T-cell (primary cell): ENCODE measurements around the gene AEN. TPM values are rescaled to one million over a fixed set of nuclear protein-coding genes. Genes with fewer than 3 reads are reported as not detected.
"Not testable (repeated sequence)": the region's sequence is repeated elsewhere in the genome, so short reads cannot be mapped to it uniquely, and the experiment has no call there.

Source experiments
- ATAC-seq, 4 experiments: fragments of 200-7000 bp in 3 of 4; fragments of 150-1000 bp in 1 of 4; cut with Tn5 transposase; replicated peaks in 1 of 4; 1 replicate in 3 of 4; 2 replicates in 1 of 4; pipeline ENCODE4 v1.10.0; 2021; ENCODE audit warnings: moderate library complexity in 3 of 4, mild to moderate bottlenecking in 2 of 4, moderate number of reproducible peaks in 1 of 4
- CTCF ChIA-PET, 2 donors: fragments of 300-600 bp; sonication (Branson Sonifier 250); formaldehyde crosslinking; loops; one replicate each; lab custom pipeline; 2022; ENCODE audit warnings: antibody characterized with exemption in 2 of 2; lab: Charles Lee
- POLR2A ChIA-PET, 2 donors: fragments of 300-600 bp; sonication (Branson Sonifier 250); formaldehyde crosslinking; loops; one replicate each; lab custom pipeline; 2022; ENCODE audit warnings: antibody characterized with exemption in 2 of 2; lab: Charles Lee
- DNase-seq, 35 experiments: peaks; one replicate each; pipeline versions ENCODE4 v3.0.0 to v3.0.0-alpha.2; 2013 to 2023
- H3K27ac ChIP-seq: one replicate; pipeline ENCODE4 v1.5.1; 2013; ENCODE audit warnings: low read length
- H3K27me3 ChIP-seq, 2 experiments: replicated peaks in 1 of 2; 1 replicate in 1 of 2; 2 replicates in 1 of 2; pipeline versions ENCODE4 v1.6.1 to v1.7.0; 2013; ENCODE audit warnings: low read length in 1 of 2, mixed read lengths in 1 of 2; ENCODE audit not compliant: control insufficient read depth in 2 of 2, insufficient read depth in 2 of 2; ENCODE audit errors: extremely low read depth in 1 of 2
- H3K36me3 ChIP-seq, 2 donors: 1 replicate in 1 of 2; 2 replicates in 1 of 2; pipeline versions ENCODE4 v1.6.1 to v1.7.0; 2013; ENCODE audit warnings: low read length in 1 of 2; ENCODE audit not compliant: control insufficient read depth in 2 of 2, insufficient read depth in 1 of 2; ENCODE audit errors: extremely low read depth in 1 of 2
- H3K4me1 ChIP-seq, 2 experiments: 1 replicate in 1 of 2; 2 replicates in 1 of 2; pipeline versions ENCODE4 v1.6.1 to v1.7.0; 2013; ENCODE audit warnings: low read length in 2 of 2, mixed read lengths in 1 of 2; ENCODE audit not compliant: insufficient read depth in 2 of 2, control insufficient read depth in 1 of 2; ENCODE audit errors: extremely low read depth in 1 of 2
- H3K4me3 ChIP-seq, 2 donors: 1 replicate in 1 of 2; 2 replicates in 1 of 2; pipeline versions ENCODE4 v1.5.1 to v1.7.0; 2013; ENCODE audit warnings: mild to moderate bottlenecking in 2 of 2, low read length in 1 of 2, moderate library complexity in 1 of 2; ENCODE audit not compliant: control insufficient read depth in 1 of 2; ENCODE audit errors: extremely low read depth in 1 of 2
- H3K9me3 ChIP-seq: 2 replicates; pipeline ENCODE4 v1.7.0; 2013
- H3K27ac Mint-ChIP-seq, 2 donors: one replicate each; pipeline ENCODE4 v1.8.0; 2020 to 2021; ENCODE audit warnings: mild to moderate bottlenecking in 2 of 2, mixed read lengths in 2 of 2
- H3K27me3 Mint-ChIP-seq, 2 donors: one replicate each; pipeline ENCODE4 v1.8.0; 2021 to 2022; ENCODE audit warnings: mixed read lengths in 2 of 2
- H3K36me3 Mint-ChIP-seq: one replicate; pipeline ENCODE4 v1.8.0; 2021; ENCODE audit warnings: mixed read lengths
- H3K4me1 Mint-ChIP-seq, 3 donors: one replicate each; pipeline ENCODE4 v1.8.0; 2020 to 2022; ENCODE audit warnings: mixed read lengths in 3 of 3, mild to moderate bottlenecking in 1 of 3
- H3K4me3 Mint-ChIP-seq, 3 donors: one replicate each; pipeline ENCODE4 v1.8.0; 2020 to 2022; ENCODE audit warnings: mild to moderate bottlenecking in 3 of 3, mixed read lengths in 3 of 3, moderate library complexity in 3 of 3
- H3K9me3 Mint-ChIP-seq, 3 donors: one replicate each; pipeline ENCODE4 v1.8.0; 2020 to 2022; ENCODE audit warnings: mixed read lengths in 3 of 3
- WGBS: methylation state at CpG from one replicate; pipeline ENCODE4 v1.1.5; 2013; ENCODE audit warnings: missing lambda C conversion rate; ENCODE audit not compliant: insufficient coverage; 5-methylcytosine and 5-hydroxymethylcytosine counted together
- total RNA-seq, 35 experiments: library from RNA in 6 of 35; stranded (reverse) in 6 of 35; fragments of 120-200 nt in 1 of 35; gene quantifications; one replicate each; pipeline versions ENCODE4 v1.2.1 to v1.2.4 and lab custom pipeline; 2013 to 2026

Gene AEN
- total RNA-seq, 5 donors from 2014 or later (not counting 1 experiment from before 2014, with no cell fraction given) = 31.1 to 69.2 (median 51.5) TPM

DNA sequence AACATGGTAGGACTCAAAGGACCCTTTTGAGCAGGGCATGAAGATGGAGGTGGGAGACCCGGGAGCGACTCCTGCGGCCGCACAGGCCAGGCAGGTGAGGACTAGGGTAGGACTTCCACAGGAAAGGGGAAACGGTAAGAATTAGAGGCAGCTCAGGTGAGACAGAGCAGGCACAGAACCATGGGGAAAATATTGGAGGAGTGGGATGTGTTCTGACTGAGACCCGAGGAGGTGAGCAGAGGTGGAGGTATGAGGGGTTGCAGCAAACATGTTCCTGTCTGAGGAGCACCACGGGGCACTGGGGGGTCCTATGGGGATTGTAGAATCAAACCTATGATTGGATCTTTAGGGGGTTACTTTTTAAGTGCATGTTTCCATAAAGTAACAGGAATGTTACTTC, 16.3 kb downstream of the AEN start:
- Mint-ChIP-seq H3K4me1 (peaks cover 84 to 90% (median 86%) of the 10 kb centered on the region in 3 donors), H3K27me3 (no peaks in the 10 kb centered on the region), H3K4me3 (peak overlapping the region; percentile 81 to 90 (median 83)), H3K9me3 (no peaks in the 10 kb centered on the region), H3K36me3 (peaks cover 27% of the 10 kb centered on the region), H3K27ac (peak overlapping the region; percentile 93 to 97)
- peak overlapping the region; percentile 53 to 67 for H3K4me3 ChIP-seq
- H3K9me3 ChIP-seq = no peaks in the 10 kb centered on the region
- ChIA-PET CTCF (no interaction called here), POLR2A (interaction anchor here (1.2 to 2.6 kb wide), 3 partner anchors 9 to 12 kb away, joined by 4 to 41 read pairs (median 14); no protein-coding TSS in a partner anchor)
- 70% methylated on average over 6 of the region's 7 CpGs for WGBS
- peak overlapping the region; percentile 98 for H3K27ac ChIP-seq
- no peaks in the 10 kb centered on the region for H3K27me3 ChIP-seq
- no peak for DNase-seq
- peaks cover 58 to 92% of the 10 kb centered on the region in 2 experiments for H3K4me1 ChIP-seq
- peaks cover 0 to 11% of the 10 kb centered on the region in 2 donors for H3K36me3 ChIP-seq
- ATAC-seq = no peak

DNA sequence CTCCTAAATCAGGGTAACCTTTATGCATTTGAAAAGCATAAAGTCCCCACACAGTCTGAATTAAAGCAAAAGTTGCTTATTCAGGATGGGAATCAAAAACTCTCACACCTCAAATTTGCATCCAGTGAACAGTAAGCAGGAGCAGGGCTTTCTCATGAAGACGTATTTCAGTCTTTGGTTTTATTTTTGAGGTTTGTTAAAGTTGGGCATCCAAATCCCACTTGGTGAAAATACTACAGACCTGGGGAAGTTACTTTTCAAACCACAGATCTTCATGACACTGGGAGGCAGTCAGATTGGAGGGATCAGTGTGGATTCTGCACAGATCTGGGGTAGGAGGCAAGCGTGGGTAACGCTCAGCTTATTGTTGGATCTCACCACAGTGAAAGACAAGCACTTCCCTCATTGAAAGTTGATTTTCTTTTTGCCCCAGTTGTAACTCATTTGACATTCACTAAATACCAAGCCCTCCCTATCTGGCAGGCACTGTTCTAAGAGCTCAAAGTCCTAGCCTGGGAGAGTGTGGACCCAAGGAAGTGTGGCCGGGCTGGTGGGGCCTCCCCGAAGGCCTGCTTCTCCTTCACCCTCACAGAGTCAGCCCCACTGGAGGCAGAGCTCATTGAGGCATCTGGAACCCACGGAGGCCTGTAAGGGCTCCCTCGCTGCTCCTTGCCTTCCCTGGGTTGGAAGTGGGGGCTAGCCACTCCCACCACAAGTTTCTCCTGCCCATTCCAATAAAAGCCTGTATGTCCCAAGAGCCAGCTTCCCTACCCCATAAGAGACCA, 16.9 kb downstream of the AEN start:
- no peak for ATAC-seq
- Mint-ChIP-seq H3K36me3 (peaks cover 23% of the 10 kb centered on the region), H3K27ac (peak overlapping the region; percentile 93 to 97), H3K4me1 (peaks cover 82 to 89% (median 83%) of the 10 kb centered on the region in 3 donors), H3K27me3 (no peaks in the 10 kb centered on the region), H3K9me3 (no peaks in the 10 kb centered on the region), H3K4me3 (peak overlapping the region; percentile 81 to 90 (median 83))
- peak overlapping the region; percentile 37 to 53 for H3K4me3 ChIP-seq
- H3K36me3 ChIP-seq = peaks cover 0 to 15% of the 10 kb centered on the region in 2 donors
- peaks cover 58 to 92% of the 10 kb centered on the region in 2 experiments for H3K4me1 ChIP-seq
- ChIA-PET CTCF (interaction anchor here (0.5 to 1.7 kb wide), 13 partner anchors 11 to 267 kb away, joined by 3 to 17 read pairs (median 4); no protein-coding TSS in a partner anchor), POLR2A (interaction anchor here (0.5 to 1.9 kb wide), 11 partner anchors 10 to 1933 kb away, joined by 3 to 41 read pairs (median 4); partner anchors contain the start of gene ABHD2 (in 1 of the 2))
- H3K27ac ChIP-seq = peak overlapping the region; percentile 98
- WGBS = no CpG with 5 or more reads among the region's 7 CpGs
- no peaks in the 10 kb centered on the region for H3K27me3 ChIP-seq
- no peaks in the 10 kb centered on the region for H3K9me3 ChIP-seq
- peak in 2 of 35 experiments; percentile 32 to 49 for DNase-seq

DNA sequence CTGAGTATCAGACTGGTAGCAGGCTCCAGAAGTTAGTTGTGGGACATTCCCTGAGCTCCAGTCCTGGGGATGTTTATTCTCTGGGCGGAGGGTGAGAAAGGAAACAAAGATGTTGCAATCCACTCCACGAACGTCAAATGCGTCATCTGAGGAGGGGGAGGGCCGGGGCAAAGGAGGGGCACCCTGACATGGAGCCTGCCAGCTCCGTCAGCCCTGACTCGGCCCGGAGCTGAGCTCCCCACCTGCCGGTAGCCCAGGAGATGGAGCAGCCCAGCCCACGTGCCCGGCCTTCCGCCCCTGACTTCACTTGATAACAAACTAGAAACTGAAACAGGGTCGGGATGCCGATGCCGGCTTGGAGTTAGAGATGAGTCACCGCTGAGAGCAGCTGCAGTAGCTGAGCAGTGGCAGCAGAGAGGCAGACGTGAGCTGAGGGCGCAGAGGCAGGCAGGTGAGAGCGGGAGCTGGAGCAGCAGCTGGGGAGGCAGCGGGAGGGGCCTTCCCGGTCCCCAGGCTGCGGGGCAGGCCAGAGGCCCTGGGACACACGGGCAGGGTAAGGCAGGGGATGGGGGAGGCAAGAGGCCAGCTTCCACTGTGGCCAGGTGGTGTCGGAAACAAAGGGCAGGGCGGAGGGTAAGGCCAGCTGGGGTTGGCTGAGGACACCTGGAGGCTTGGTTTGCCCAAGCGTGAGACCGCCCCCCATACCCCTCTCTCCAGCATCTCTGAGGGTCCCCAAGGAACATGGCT, 17.7 kb downstream of the AEN start, which contains the start of gene ISG20:
Gene ISG20, plus strand, starts transcription at position 391 of the 747 bp plus-strand sequence. Its CDS starts 351 bp downstream, at position 742.
- under 1% methylated on average over 21 of the region's 27 CpGs for WGBS
- H3K9me3 ChIP-seq = no peaks in the 10 kb centered on the region
- CTCF ChIA-PET = interaction anchor here (0.5 to 1.7 kb wide), 14 partner anchors 10 to 375 kb away, joined by 3 to 17 read pairs (median 4); no protein-coding TSS in a partner anchor

DNA sequence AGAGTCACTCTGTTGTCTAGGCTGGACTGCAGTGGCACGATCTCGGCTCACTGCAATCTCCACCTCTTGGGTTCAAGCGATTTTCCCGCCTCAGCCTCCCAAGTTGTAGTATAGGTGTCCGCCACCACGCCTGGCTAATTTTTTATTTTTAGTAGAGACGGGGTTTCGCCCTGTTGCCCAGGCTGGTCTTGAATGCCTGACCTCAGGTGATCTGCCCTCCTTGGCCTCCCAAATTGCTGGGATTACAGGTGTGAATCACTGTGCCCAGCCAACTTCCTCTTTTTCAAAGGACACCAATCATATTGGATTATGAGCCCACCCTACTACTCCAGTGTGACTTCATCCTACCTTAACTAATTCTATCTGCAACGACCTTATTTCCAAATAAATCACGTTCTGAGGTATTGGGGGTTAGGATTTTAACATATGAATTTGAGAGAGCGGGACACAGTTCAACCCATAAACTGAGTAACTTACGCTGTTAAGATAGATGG, 20.9 kb downstream of the AEN start:
- H3K4me3 ChIP-seq = no peak overlapping the region
- DNase-seq (no peak), ATAC-seq (no peak)
- peaks cover 36 to 93% of the 10 kb centered on the region in 2 experiments for H3K4me1 ChIP-seq
- H3K9me3 ChIP-seq = no peaks in the 10 kb centered on the region
- Mint-ChIP-seq H3K4me3 (peak overlapping the region; percentile 39 to 53 (median 50)), H3K27ac (peak overlapping the region; percentile 92 to 93), H3K9me3 (no peaks in the 10 kb centered on the region), H3K36me3 (peaks cover 33% of the 10 kb centered on the region), H3K4me1 (peaks cover 75 to 89% (median 84%) of the 10 kb centered on the region in 3 donors), H3K27me3 (no peaks in the 10 kb centered on the region)
- peaks cover 5 to 39% of the 10 kb centered on the region in 2 donors for H3K36me3 ChIP-seq
- no peaks in the 10 kb centered on the region for H3K27me3 ChIP-seq
- ChIA-PET CTCF (interaction anchor here in 1 of 2 donors (0.6 kb wide), 1 partner anchor 13 kb away, joined by 3 read pairs; no protein-coding TSS in a partner anchor), POLR2A (interaction anchor here in 1 of 2 donors (0.6 kb wide), 3 partner anchors 17 to 552 kb away, joined by 3 to 5 read pairs (median 4); partner anchors contain the start of gene ABHD2)
- WGBS = 96% methylated on average over 8 of the region's 12 CpGs
- peak overlapping the region; percentile 98 for H3K27ac ChIP-seq

More for the DNA sequence above, 17.7 kb downstream of the AEN start, which contains the start of gene ISG20:
- H3K36me3 Mint-ChIP-seq = peaks cover 21% of the 10 kb centered on the region
- Histone ChIP-seq H3K4me1 (peaks cover 58 to 91% of the 10 kb centered on the region in 2 experiments), H3K36me3 (peaks cover 0 to 17% of the 10 kb centered on the region in 2 donors), H3K27me3 (no peaks in the 10 kb centered on the region), H3K27ac (peak within 1 kb of the TSS; percentile 98), H3K4me3 (peak within 1 kb of the TSS; percentile 71 to 73)
- peak within 1 kb of the TSS; percentile 93 to 97 for H3K27ac Mint-ChIP-seq
- no peaks in the 10 kb centered on the region for H3K9me3 Mint-ChIP-seq
- peak; percentile 83 to 100 (median 99) for DNase-seq
- POLR2A ChIA-PET = interaction anchor here (0.5 to 1.9 kb wide), 11 partner anchors 10 to 574 kb away, joined by 3 to 41 read pairs (median 4); partner anchors contain the start of gene ABHD2 (in 1 of the 2)
- H3K4me3 Mint-ChIP-seq = peak within 1 kb of the TSS; percentile 81 to 90 (median 83)
- ATAC-seq = peak; percentile 84 to 88 (median 86)
- peaks cover 80 to 88% (median 81%) of the 10 kb centered on the region in 3 donors for H3K4me1 Mint-ChIP-seq
- no peaks in the 10 kb centered on the region for H3K27me3 Mint-ChIP-seq

DNA sequence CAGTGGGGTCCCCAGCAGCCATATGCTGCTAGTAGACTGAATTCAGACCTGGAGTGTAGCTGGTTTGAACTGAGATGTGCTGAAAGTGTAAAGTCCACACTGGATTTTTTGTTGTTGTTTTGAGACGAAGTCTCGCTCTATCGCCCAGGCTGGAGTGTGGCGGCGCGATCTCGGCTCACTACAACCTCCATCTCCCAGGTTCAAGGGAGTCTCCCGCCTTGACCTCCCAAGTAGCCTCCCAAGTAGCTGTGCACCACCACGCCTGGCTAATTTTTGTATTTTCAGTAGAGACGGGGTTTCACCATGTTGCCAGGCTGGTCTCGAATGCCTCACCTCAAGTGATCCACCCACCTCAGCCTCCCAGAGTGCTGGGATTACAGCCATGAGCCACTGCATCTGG, 21.4 kb downstream of the AEN start:
- H3K27me3 ChIP-seq, H3K4me3 ChIP-seq, H3K9me3 Mint-ChIP-seq, ATAC-seq, CTCF ChIA-PET, H3K27me3 Mint-ChIP-seq, H3K9me3 ChIP-seq, POLR2A ChIA-PET: not testable (repeated sequence)
- peak overlapping the region; percentile 92 to 93 for H3K27ac Mint-ChIP-seq
- peak in 1 of 35 experiments; percentile 1 for DNase-seq
- peaks cover 75 to 89% (median 84%) of the 10 kb centered on the region in 3 donors for H3K4me1 Mint-ChIP-seq
- H3K4me3 Mint-ChIP-seq = peak overlapping the region; percentile 39 to 53 (median 50)
- H3K36me3 ChIP-seq = peaks cover 9 to 43% of the 10 kb centered on the region in 2 donors
- H3K36me3 Mint-ChIP-seq = peaks cover 37% of the 10 kb centered on the region
- H3K27ac ChIP-seq = peak overlapping the region; percentile 98
- 91% methylated on average over 3 of the region's 11 CpGs for WGBS
- peaks cover 33 to 93% of the 10 kb centered on the region in 2 experiments for H3K4me1 ChIP-seq
